Suppressor macrophage (primary cell): ENCODE measurements around the gene HSPA4.
"Not testable (repeated sequence)": the region's sequence is repeated elsewhere in the genome, so short reads cannot be mapped to it uniquely, and the experiment has no call there.

Source experiments
- DNase-seq, 4 experiments: peaks; one replicate each; pipeline ENCODE4 v3.0.0-alpha.2; 2020 to 2022

Gene HSPA4

GRCh38 chr5:133051061-133051541 lies 712 bp upstream of the HSPA4 start:
- DNase-seq, result peak in 2 of 4 experiments; percentile 33 to 36

DNA sequence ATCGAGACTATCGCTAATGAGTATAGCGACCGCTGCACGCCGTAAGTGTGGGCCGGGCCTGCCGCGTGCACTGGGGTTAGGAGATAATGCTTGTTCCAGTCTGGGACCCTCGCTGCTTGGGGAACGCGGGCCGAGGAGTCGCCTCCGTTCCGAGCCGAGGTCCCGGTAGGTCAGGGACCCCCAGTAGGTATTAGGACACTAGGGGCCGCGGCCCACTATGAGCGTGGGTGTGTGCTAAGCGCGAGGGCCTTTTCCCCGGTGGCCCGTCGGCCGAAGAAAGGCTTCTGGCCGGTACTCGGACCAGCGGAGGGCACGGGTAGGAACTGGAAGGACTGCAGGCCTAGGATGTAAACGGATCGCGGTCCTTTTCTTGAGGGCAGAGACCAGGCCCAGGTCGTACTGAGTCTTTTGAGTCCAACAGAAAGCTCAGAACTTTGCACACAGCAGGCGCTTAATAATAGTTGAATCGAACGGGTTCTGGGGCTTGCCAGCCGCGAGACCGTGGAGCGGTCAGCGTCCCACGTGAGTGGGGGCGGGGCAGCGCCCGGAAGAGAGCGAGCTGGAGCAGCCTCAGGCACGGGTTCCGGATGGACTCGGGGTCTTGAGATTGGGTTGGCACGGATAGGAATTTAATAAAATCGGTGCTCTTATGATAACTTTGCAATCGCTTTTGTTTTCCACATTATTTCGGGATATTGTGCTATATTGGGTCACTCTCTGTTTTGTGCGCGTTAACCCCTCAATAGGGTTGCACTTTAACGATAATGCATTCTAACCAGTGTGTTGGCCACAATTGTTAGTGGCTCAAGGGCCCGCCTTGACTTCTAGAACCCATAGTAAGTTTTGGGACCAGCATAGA lies 733 bp downstream of the HSPA4 start:
- DNase-seq, result peak; percentile 87 to 93 (median 90)

DNA sequence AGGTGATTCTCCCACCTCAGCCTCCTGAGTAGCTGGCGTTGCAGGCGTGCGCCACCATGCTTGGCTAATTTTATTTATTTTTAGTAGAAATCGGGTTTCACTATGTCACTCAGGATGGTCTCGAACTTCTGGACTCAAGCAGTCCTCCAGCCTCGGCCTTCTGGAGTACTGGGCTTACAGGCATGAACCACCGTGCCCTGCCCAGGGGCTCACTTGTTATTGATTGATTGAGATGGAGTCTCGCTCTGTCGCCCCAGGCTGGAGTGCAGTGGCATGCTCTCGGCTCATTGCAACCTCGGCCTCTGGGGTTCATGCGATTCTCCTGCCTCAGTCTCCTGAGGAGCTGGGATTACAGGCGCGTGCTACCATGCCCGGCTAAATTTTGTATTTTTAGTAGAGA lies 1.6 kb downstream of the HSPA4 start:
- DNase-seq, result no peak

DNA sequence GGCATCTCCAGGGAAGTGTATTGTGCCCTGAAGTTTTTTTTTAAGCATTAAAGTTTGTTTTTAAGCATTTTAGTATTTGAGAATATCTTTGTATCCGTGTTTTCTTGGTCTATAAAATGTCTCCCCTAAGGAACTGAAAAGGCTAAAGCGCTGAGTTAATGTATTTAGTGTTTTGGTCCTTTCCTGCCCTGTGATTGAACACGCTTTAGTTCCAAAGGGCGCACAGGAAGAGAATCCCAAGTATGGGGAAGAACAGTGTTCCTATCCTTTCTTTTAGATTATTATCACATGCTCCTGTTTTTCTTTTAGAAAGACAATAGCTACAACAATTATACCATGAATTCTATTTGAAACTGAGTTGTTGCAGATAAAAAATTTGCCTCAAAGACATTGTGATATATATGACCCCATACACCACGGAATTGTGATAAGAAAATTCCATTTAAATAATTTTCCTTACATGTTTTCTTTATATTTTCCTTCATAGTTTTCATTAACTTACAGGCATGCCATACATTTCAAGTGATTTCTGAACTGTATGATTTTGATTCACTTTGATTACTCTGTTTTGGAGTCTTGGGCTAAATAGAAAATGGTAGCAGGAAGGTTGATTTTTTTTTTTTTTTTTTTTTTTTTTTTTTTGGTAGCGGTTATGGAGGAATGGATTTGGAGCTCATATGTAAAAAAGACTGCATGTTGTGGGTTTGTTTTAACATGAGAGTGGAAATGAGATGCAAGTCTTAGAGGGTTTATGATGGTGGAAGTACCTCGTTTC lies 3.1 kb downstream of the HSPA4 start:
- no peak for DNase-seq

DNA sequence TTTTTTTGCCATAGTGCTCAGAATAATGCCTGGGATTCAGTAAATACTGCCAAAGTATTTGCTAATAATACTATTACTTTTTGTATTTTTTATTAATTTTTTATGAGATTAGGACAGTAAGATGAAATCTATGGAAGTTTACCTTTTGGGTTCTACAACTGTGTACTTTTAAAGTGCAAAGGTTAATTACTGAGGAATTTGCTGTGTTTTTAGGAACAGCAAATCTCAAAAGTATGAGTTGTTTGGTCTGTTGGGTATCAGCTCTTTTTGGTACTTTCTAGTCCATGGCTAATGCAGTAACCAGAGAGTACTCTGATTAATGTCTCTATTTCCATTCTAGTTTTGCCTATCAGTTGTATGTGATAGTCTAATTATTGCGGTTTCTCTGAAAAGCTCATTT lies 5.1 kb downstream of the HSPA4 start:
- DNase-seq, result no peak

DNA sequence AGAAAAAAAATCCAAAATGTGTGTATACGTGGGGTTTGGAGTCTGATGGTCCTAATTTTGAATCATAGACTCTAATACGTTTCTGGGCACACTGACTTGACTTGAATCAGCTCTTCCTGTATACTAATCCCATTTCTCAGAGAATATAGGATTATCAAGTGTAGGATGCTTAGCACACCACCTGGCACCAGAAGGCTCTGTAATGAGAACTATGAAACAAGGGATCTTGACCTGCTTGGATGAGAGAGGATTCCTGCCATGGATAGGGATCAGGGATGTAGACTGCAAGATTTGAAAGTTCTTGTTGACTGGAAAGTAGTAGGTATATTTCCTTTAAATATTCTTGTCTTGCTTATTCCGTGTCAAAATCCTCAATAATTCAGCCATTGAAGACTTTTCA lies 7.8 kb downstream of the HSPA4 start:
- no peak for DNase-seq

DNA sequence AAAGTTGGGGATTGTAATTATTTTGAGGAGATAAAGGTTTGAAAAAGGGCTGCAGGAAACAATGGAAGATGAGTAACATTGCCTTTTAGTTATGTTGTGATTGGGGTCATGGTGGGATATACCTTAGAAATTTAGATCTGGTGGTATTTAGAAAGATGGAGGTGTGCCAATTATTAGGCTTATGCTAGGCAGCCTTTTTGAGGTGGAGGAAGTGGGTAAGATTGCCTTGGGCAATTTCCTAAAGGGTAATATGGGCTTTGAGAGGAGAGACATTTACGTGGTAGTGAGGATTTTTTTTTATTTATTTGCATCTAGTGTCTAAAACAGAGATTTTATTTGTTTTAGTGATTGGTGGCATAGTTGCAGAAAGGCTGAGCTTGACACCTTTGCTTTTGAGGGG lies 10.5 kb downstream of the HSPA4 start:
- peak in 2 of 4 experiments; percentile 21 to 39 for DNase-seq

DNA sequence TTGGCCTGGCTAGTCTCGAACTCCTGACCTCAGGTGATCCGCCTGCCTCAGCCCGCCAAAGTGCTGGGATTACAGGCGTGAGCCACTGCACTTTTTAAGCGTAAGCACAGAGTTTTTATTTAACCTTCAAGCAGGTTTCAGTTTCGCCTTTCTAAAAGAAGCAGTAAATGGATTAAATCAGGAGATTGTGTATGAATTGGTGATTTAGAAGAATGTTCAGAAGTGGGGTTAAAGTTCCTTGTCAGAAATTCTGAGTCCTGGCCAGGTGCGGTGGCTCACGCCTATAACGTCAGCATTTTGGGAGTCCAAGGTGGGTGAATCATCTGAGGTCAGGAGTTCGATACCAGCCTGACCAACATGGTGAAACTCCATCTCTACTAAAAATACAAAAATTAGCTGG lies 12.2 kb downstream of the HSPA4 start:
- DNase-seq, result no peak

- DNase-seq, result no peak
Measured at GRCh38 chr5:133065471-133065870, 13.7 kb downstream of the HSPA4 start.

GRCh38 chr5:133066045-133066444 lies 14.2 kb downstream of the HSPA4 start:
- no peak for DNase-seq

GRCh38 chr5:133072021-133072420 lies 20.2 kb downstream of the HSPA4 start:
- no peak for DNase-seq

DNA sequence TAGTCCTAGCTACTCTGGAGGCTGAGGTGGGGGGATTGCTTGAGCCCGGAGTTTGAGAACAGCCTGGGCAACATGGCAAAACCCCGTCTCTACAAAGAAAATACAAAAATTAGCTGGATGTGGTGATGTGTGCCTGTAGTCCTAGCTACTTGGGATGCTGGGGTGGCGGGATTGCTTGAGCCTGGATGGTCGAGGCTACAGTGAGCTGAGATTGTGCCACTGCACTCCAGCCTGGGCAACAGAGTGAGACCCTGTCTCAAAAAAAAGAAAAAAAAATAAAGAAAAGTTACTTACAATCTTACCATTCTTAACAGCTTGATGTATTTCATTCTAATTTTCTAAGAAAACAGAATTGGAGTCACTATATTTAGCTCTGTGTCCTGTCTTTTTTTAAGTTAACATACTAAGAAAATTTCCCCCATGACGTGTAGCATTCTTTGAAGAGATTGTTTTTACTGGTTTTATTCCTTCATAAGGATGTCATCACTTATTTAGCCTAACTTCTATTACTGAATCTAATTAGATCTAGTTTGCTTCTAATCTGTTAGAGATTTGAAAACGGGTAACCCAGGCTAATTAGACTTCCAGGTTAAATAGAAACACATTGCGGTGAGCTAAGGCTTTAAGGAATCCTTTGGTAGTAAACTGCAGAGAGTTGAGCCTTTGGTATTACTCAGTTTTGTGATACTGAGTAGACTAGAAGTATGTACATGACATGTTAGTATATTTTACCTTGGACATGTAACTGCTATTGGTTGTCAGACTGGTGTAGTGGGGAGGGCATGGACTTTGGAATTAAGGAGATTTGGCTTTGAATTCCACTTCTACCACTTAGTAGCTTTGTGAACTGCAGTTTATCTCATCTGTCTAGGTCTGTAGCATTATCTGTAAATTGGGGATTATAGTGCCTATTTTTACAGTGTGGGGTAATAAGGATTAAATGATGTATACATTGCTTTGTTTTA lies 24.0 kb downstream of the HSPA4 start:
- no peak for DNase-seq

- DNase-seq, result no peak
Measured at GRCh38 chr5:133079048-133079447, 27.2 kb downstream of the HSPA4 start.

- peak in 2 of 4 experiments; percentile 6 to 10 for DNase-seq
Measured at GRCh38 chr5:133081036-133081435, 29.2 kb downstream of the HSPA4 start.

GRCh38 chr5:133081703-133082102 lies 29.9 kb downstream of the HSPA4 start:
- no peak for DNase-seq

- DNase-seq, result no peak
Measured at GRCh38 chr5:133082128-133082527, 30.3 kb downstream of the HSPA4 start.

GRCh38 chr5:133083901-133084300 lies 32.1 kb downstream of the HSPA4 start:
- DNase-seq, result no peak

- DNase-seq, result not testable (repeated sequence)
Measured at GRCh38 chr5:133085171-133085570, 33.4 kb downstream of the HSPA4 start.

- DNase-seq, result no peak
Measured at GRCh38 chr5:133086366-133086875, 34.6 kb downstream of the HSPA4 start.

- DNase-seq, result no peak
Measured at GRCh38 chr5:133088064-133088463, 36.3 kb downstream of the HSPA4 start.

DNA sequence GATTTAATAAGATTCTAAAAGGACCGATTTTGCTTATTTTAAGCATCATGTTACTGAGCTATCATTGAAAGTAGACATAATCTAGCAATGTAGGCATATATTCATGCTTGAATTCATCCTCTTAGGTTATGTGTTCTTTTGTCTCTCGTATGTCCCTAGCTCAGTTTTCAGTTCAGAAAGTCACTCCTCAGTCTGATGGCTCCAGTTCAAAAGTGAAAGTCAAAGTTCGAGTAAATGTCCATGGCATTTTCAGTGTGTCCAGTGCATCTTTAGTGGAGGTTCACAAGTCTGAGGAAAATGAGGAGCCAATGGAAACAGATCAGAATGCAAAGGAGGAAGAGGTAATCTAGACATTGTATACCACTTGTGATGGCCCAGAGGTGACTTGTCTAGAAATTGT lies 39.2 kb downstream of the HSPA4 start:
- no peak for DNase-seq

DNA sequence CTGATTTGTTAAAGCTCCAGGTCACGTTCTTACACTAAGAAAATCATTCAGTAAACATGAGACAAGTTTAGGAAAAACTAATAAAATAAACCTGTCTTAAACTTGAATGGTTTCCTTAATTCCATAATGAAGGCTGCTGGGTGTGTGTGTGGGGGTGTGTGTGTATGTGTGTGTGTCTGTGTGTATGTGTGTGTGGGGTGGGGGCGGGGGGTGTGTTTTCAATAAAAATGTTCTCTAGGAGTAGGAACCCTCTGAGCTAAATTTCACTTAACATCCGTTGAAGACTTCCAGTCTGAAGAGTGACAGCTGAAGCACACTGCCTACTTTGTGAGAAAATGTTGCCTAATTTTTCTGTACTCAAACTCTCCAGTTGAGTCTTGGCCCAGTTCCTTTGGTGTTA lies 54.5 kb downstream of the HSPA4 start:
- DNase-seq, result no peak
